ENCODE measurements around the gene PCBP3. TPM values are rescaled to one million over a fixed set of nuclear protein-coding genes. Genes with fewer than 3 reads are reported as not detected.

Gene PCBP3
- total RNA-seq, 1 donor from 2014 or later, result 4.6 TPM

GRCh38 chr21:45727390-45727789, 83.9 kb downstream of the PCBP3 start:
- H4K20me1 ChIP-seq (ENCODE audit: low read depth), result no peaks in the 10 kb centered on the region
- H3K4me3 ChIP-seq, result no peak overlapping the region
- no peaks in the 10 kb centered on the region for H3K79me2 ChIP-seq (ENCODE audit: low read depth)
- no peak overlapping the region for H2AFZ ChIP-seq (replicated peaks)
- H3F3A ChIP-seq (ENCODE audit: low read depth), result no peaks in the 10 kb centered on the region
- H3K36me3 Mint-ChIP-seq, result no peaks in the 10 kb centered on the region
- H3K4me1 Mint-ChIP-seq, result peaks cover 15% of the 10 kb centered on the region
- H3K4me2 ChIP-seq, result no peak overlapping the region
- H3K9ac ChIP-seq, result no peak overlapping the region
- H3K27me3 Mint-ChIP-seq (ENCODE audit: insufficient read depth, low read depth), result no peaks in the 10 kb centered on the region
- H3K4me3 Mint-ChIP-seq, result no peak overlapping the region
- peaks cover 14% of the 10 kb centered on the region for H3K4me1 ChIP-seq
- TF ChIP-seq CTCF (IDR thresholded peaks at IDR 0.05) (no peak), EZH2 (IDR thresholded peaks at IDR 0.05) (no peak), EZH2phosphoT487 (IDR thresholded peaks at IDR 0.05) (no peak)
- no peak overlapping the region for H3K27ac ChIP-seq
- no peak for DNase-seq (ENCODE audit: low spot score)
- H3K27me3 ChIP-seq, result no peaks in the 10 kb centered on the region
- no peak overlapping the region for H3K27ac Mint-ChIP-seq
- no peaks in the 10 kb centered on the region for H3K9me3 Mint-ChIP-seq
- H3K36me3 ChIP-seq, result no peaks in the 10 kb centered on the region
- no peaks in the 10 kb centered on the region for H3K9me3 ChIP-seq (ENCODE audit: low read depth)

GRCh38 chr21:45735259-45736000, 91.9 kb downstream of the PCBP3 start:
- Histone ChIP-seq H3K79me2 (ENCODE audit: low read depth) (no peaks in the 10 kb centered on the region), H3F3A (ENCODE audit: low read depth) (peaks cover 3% of the 10 kb centered on the region), H3K27me3 (no peaks in the 10 kb centered on the region), H3K27ac (no peak overlapping the region), H4K20me1 (ENCODE audit: low read depth) (no peaks in the 10 kb centered on the region), H3K4me2 (no peak overlapping the region), H3K4me1 (peaks cover 15% of the 10 kb centered on the region), H3K4me3 (no peak overlapping the region), H3K36me3 (no peaks in the 10 kb centered on the region), H2AFZ (replicated peaks) (no peak overlapping the region), H3K9ac (no peak overlapping the region), H3K9me3 (ENCODE audit: low read depth) (no peaks in the 10 kb centered on the region)
- no peak for DNase-seq (ENCODE audit: low spot score)
- Mint-ChIP-seq H3K9me3 (no peaks in the 10 kb centered on the region), H3K27me3 (ENCODE audit: insufficient read depth, low read depth) (no peaks in the 10 kb centered on the region), H3K4me3 (no peak overlapping the region), H3K4me1 (peaks cover 8% of the 10 kb centered on the region), H3K36me3 (no peaks in the 10 kb centered on the region), H3K27ac (no peak overlapping the region)
- TF ChIP-seq EZH2phosphoT487 (IDR thresholded peaks at IDR 0.05) (no peak), CTCF (IDR thresholded peaks at IDR 0.05) (no peak), EZH2 (IDR thresholded peaks at IDR 0.05) (no peak)

DNA sequence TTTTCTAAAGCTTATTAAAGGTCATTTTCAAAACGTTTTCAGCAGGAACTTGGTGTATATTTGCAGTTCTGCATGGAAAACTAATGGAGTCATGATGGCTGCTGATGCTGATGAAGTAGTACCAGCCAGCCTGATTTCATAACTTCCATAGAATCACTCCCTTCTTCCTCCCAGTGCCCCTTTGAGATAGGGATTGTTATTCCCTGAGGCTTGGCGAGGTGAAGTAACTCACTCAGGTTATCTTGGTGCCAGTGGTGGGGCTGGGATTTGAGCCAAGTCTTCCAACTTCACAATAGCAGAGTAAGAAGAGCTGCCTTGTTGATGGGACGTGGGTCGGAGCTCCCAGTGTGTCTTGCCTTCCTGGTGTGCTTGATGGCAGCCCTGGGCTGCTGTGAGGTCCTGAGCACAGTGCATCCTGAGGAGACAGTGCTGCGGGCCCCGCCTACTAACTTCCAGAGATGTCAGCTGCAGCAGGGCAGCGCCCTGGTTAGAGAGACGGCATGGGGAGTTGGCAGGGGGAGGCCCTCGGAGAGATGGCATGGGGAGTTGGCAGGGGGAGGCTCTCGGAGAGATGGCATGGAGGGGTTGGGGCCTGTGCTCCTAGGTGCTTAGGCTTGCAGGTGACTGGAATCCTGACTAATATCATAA, 92.6 kb downstream of the PCBP3 start:
- no peaks in the 10 kb centered on the region for H3K27me3 ChIP-seq
- TF ChIP-seq CTCF (IDR thresholded peaks at IDR 0.05) (no peak), EZH2phosphoT487 (IDR thresholded peaks at IDR 0.05) (no peak), EZH2 (IDR thresholded peaks at IDR 0.05) (no peak)
- no peaks in the 10 kb centered on the region for H3K79me2 ChIP-seq (ENCODE audit: low read depth)
- DNase-seq (ENCODE audit: low spot score), result no peak
- H3K36me3 ChIP-seq, result no peaks in the 10 kb centered on the region
- H3K4me2 ChIP-seq, result no peak overlapping the region
- no peak overlapping the region for H3K27ac ChIP-seq
- no peaks in the 10 kb centered on the region for H3K9me3 Mint-ChIP-seq
- H3K4me1 Mint-ChIP-seq, result peaks cover 8% of the 10 kb centered on the region
- H3K27me3 Mint-ChIP-seq (ENCODE audit: insufficient read depth, low read depth), result no peaks in the 10 kb centered on the region
- peaks cover 11% of the 10 kb centered on the region for H3K4me1 ChIP-seq
- no peak overlapping the region for H2AFZ ChIP-seq (replicated peaks)
- H3K27ac Mint-ChIP-seq, result no peak overlapping the region
- H3K9ac ChIP-seq, result no peak overlapping the region
- H3K9me3 ChIP-seq (ENCODE audit: low read depth), result no peaks in the 10 kb centered on the region
- H4K20me1 ChIP-seq (ENCODE audit: low read depth), result no peaks in the 10 kb centered on the region
- no peaks in the 10 kb centered on the region for H3K36me3 Mint-ChIP-seq
- no peak overlapping the region for H3K4me3 Mint-ChIP-seq
- no peak overlapping the region for H3K4me3 ChIP-seq
- peaks cover 3% of the 10 kb centered on the region for H3F3A ChIP-seq (ENCODE audit: low read depth)
